ENCODE data around the gene PNPLA5.
A peak's percentile ranks its signal among the peaks of the same experiment; 100 is the strongest.

The PNPLA5 gene

GRCh38 chr22:43887391-43887790 lies 4.4 kb downstream of the PNPLA5 start:
- in situ Hi-C loops (cut with HindIII; ENCODE audit: low sequenced_read_pairs), result no loop called here
- TF ChIP-seq CTCF (IDR thresholded peaks at IDR 0.05; ENCODE audit: low read depth, low read length), result no peak
- H3K4me3 ChIP-seq (ENCODE audit: low read depth, low read length), result no peak overlapping the region
- no peak for DNase-seq (ENCODE audit: low read depth, low spot score)

- TF ChIP-seq CTCF (IDR thresholded peaks at IDR 0.05; ENCODE audit: low read depth, low read length), result no peak
- DNase-seq (ENCODE audit: low read depth, low spot score), result no peak
- H3K4me3 ChIP-seq (ENCODE audit: low read depth, low read length), result no peak overlapping the region
- in situ Hi-C loops (cut with HindIII; ENCODE audit: low sequenced_read_pairs), result no loop called here
Observed at GRCh38 chr22:43886231-43886630, 5.6 kb downstream of the PNPLA5 start.

- in situ Hi-C loops (cut with HindIII; ENCODE audit: low sequenced_read_pairs), result no loop called here
- no peak overlapping the region for H3K4me3 ChIP-seq (ENCODE audit: low read depth, low read length)
- DNase-seq (ENCODE audit: low read depth, low spot score), result no peak
- no peak for TF ChIP-seq CTCF (IDR thresholded peaks at IDR 0.05; ENCODE audit: low read depth, low read length)
Observed at GRCh38 chr22:43885786-43886185, 6.0 kb downstream of the PNPLA5 start.

- DNase-seq (ENCODE audit: low read depth, low spot score), result no peak
- TF ChIP-seq CTCF (IDR thresholded peaks at IDR 0.05; ENCODE audit: low read depth, low read length), result no peak
- H3K4me3 ChIP-seq (ENCODE audit: low read depth, low read length), result no peak overlapping the region
- in situ Hi-C loops (cut with HindIII; ENCODE audit: low sequenced_read_pairs), result no loop called here
Observed at GRCh38 chr22:43885319-43885671, 6.5 kb downstream of the PNPLA5 start.

GRCh38 chr22:43884600-43885318 lies 7.1 kb downstream of the PNPLA5 start:
- in situ Hi-C loops (cut with HindIII; ENCODE audit: low sequenced_read_pairs), result no loop called here
- TF ChIP-seq CTCF (IDR thresholded peaks at IDR 0.05; ENCODE audit: low read depth, low read length), result peak; percentile 93
- H3K4me3 ChIP-seq (ENCODE audit: low read depth, low read length), result no peak overlapping the region
- DNase-seq (ENCODE audit: low read depth, low spot score), result peak; percentile 22

GRCh38 chr22:43883719-43884415 lies 7.9 kb downstream of the PNPLA5 start:
- no peak for TF ChIP-seq CTCF (IDR thresholded peaks at IDR 0.05; ENCODE audit: low read depth, low read length)
- in situ Hi-C loops (cut with HindIII; ENCODE audit: low sequenced_read_pairs), result no loop called here
- no peak overlapping the region for H3K4me3 ChIP-seq (ENCODE audit: low read depth, low read length)
- no peak for DNase-seq (ENCODE audit: low read depth, low spot score)

Data from astrocyte of the spinal cord (primary cell).